GM12874 (cell line): ENCODE measurements around the gene CELSR2.

Experiments
- TF ChIP-seq, protein P1 (sequence below): IDR thresholded peaks from 2 replicates; pipeline ENCODE4 v1.5.1; 2011; ENCODE audit warnings: low read depth, mild to moderate bottlenecking, control low read depth, low read length, moderate library complexity; ENCODE audit not compliant: insufficient read depth

CELSR2 gene

GRCh38 chr1:109255097-109255651 lies 5.8 kb downstream of the CELSR2 start:
- TF ChIP-seq, protein P1, sequence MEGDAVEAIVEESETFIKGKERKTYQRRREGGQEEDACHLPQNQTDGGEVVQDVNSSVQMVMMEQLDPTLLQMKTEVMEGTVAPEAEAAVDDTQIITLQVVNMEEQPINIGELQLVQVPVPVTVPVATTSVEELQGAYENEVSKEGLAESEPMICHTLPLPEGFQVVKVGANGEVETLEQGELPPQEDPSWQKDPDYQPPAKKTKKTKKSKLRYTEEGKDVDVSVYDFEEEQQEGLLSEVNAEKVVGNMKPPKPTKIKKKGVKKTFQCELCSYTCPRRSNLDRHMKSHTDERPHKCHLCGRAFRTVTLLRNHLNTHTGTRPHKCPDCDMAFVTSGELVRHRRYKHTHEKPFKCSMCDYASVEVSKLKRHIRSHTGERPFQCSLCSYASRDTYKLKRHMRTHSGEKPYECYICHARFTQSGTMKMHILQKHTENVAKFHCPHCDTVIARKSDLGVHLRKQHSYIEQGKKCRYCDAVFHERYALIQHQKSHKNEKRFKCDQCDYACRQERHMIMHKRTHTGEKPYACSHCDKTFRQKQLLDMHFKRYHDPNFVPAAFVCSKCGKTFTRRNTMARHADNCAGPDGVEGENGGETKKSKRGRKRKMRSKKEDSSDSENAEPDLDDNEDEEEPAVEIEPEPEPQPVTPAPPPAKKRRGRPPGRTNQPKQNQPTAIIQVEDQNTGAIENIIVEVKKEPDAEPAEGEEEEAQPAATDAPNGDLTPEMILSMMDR = no peak

DNA sequence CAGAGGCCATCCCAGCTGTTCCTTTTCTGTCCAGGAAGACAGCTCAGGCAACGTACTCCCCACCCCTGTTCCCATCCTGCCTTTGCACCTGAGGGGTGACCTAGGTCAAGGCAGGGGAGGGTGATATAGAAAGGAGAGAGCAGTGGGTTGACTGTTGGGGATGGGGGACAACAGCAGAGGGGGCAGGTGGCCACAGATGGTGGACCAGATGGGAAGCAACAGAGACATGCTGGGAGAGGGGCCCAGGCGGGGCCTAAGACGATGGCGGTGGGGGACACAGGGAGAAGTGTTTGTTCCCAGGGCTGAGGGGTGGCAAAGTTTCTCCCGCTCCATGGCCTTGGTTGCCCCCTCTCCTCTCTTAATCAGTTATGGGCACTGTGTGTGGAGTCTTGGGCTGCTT lies 6.3 kb downstream of the CELSR2 start:
- TF ChIP-seq, protein P1 = no peak

GRCh38 chr1:109256085-109256484 lies 6.7 kb downstream of the CELSR2 start:
- TF ChIP-seq, protein P1 = no peak

GRCh38 chr1:109256971-109257681 lies 7.8 kb downstream of the CELSR2 start:
- TF ChIP-seq, protein P1 = no peak

- TF ChIP-seq, protein P1 = no peak
These were observed 8.5 kb downstream of the CELSR2 start for GRCh38 chr1:109257682-109258421.

- TF ChIP-seq, protein P1 = no peak
These were observed 9.4 kb downstream of the CELSR2 start for GRCh38 chr1:109258481-109259466.
